Heart left ventricle (tissue), 16 donors: Measurements from ENCODE around the gene ORC3. TPM values are rescaled to one million over a fixed set of nuclear protein-coding genes. Genes with fewer than 3 reads are reported as not detected.

ENCODE experiments used
- ATAC-seq, 4 donors: fragments of 200-7000 bp; cut with Tn5 transposase; one replicate each; pipeline ENCODE4 v1.9.1; 2020 to 2022; ENCODE audit warnings: moderate library complexity in 4 of 4, mild to moderate bottlenecking in 3 of 4, moderate number of reproducible peaks in 1 of 4
- DNase-seq, 5 donors: peaks; one replicate each; pipeline ENCODE4 v3.0.0-alpha.2; 2020
- H3K27ac ChIP-seq, 12 donors: fragments of 200-600 bp; sonication (generic) in 4 of 12; one replicate each; pipeline versions ENCODE4 v1.5.0 to v1.8.0; 2016 to 2022; ENCODE audit warnings: mild to moderate bottlenecking in 2 of 12
- H3K27me3 ChIP-seq, 9 donors: fragments of 200-600 bp; sonication (generic) in 2 of 9; one replicate each; pipeline versions ENCODE4 v1.5.1 to v1.8.0; 2016 to 2022; ENCODE audit warnings: mild to moderate bottlenecking in 3 of 9
- H3K36me3 ChIP-seq, 9 donors: fragments of 200-600 bp; sonication (generic) in 2 of 9; one replicate each; pipeline versions ENCODE4 v1.5.0 to v1.8.0; 2018 to 2022; ENCODE audit warnings: mild to moderate bottlenecking in 2 of 9
- H3K4me1 ChIP-seq, 12 donors: fragments of 200-600 bp; sonication (generic) in 4 of 12; one replicate each; pipeline versions ENCODE4 v1.5.0 to v1.8.0; 2016 to 2022; ENCODE audit warnings: mild to moderate bottlenecking in 3 of 12
- H3K4me3 ChIP-seq, 12 donors: fragments of 200-600 bp; sonication (generic) in 4 of 12; one replicate each; pipeline versions ENCODE4 v1.5.0 to v1.8.0; 2017 to 2022; ENCODE audit warnings: mild to moderate bottlenecking in 9 of 12, moderate library complexity in 4 of 12
- H3K9me3 ChIP-seq, 12 donors: fragments of 200-600 bp; sonication (generic) in 4 of 12; one replicate each; pipeline versions ENCODE4 v1.5.0 to v1.8.0; 2016 to 2022; ENCODE audit warnings: mild to moderate bottlenecking in 1 of 12
- POLR2A ChIP-seq, 2 donors: fragments of 450-650 bp; IDR thresholded peaks; one replicate each; pipeline ENCODE4 v1.6.1; 2017; ENCODE audit warnings: antibody characterized with exemption in 2 of 2, mild to moderate bottlenecking in 2 of 2, moderate library complexity in 2 of 2
- WGBS, 4 donors: extraction: QIAGEN DNeasy Blood & Tissue Kit in 2 of 4; methylation state at CpG; one replicate each; pipeline versions ENCODE4 v1.1.5 to v1.1.7; 2013 to 2018; 5-methylcytosine and 5-hydroxymethylcytosine counted together
- intact Hi-C, 10 donors: fragments of 100-400 bp; cut with DNase I; formaldehyde crosslinking; loops; one replicate each; pipeline versions ENCODE4 v1.11.1 to v1.14.2; 2022
- polyA plus RNA-seq, 2 donors: library from polyadenylated mRNA; stranded (reverse); fragments of 200-250 nt; gene quantifications; one replicate each; pipeline ENCODE4 v1.2.3, GENCODE V29; 2013
- total RNA-seq, 9 donors: library from RNA; depleted of rRNA in 2 of 9; stranded (reverse); fragments of >200 nt in 2 of 9; fragmentation: NEBNext Ultra II Directional in 3 of 9; extraction: Animal tissue kit (Norgen Biotek cat#: 25700) in 3 of 9; gene quantifications; one replicate each; pipeline versions ENCODE4 v1.1.0 to v1.2.4, GENCODE V29; 2016 to 2023
- TF ChIP-seq, protein P1 (sequence below), 12 donors: fragments of 200-600 bp; sonication (generic) in 4 of 12; IDR thresholded peaks; one replicate each; pipeline versions ENCODE4 v1.5.0 to v1.8.0; 2018 to 2022; ENCODE audit warnings: antibody characterized with exemption in 12 of 12, mild to moderate bottlenecking in 5 of 12
- donor health status: ischemic (EF 13 %, LVEDD 7.1; RV severe dilation, severe dysfunction).
- donor health status: healthy with polysubstance abuse.
- donor health status: DM: no; HTN: yes; CAD: no.
- donor health status: DM: no; HTN: no; CAD: no.
- donor health status: ischemic (EF 25% LVEDD 6.9; RV normal size, moderate dysfunction).
- donor health status: ischemic (EF 25% LVEDD 5.7; RV mildly dilated, moderate dysfunction).
- donor health status: healthy.
- donor health status: DM: yes; HTN: yes; CAD: no.
- donor health status: ischemic (EF 35%, LVEDD 5.7; RV mildly dilated, moderate dysfunction).
- donor health status: nonischemic (EF 11% LVEDD 7.7; RV severe dilation, severe dysfunction).
- donor health status: DM: yes; HTN: yes; CAD: no.
- donor health status: PGD.
- donor health status: ischemic (EF 29% LVEDD 5.4; RV normal size, mild dysfunction).
- donor health status: nonischemic (EF 23%, LVEDD 6.1; RV moderate dilation, normal function).

The ORC3 gene
- total and polyA plus RNA-seq, 11 donors: 15.2 to 28.6 (median 20.0) TPM

DNA sequence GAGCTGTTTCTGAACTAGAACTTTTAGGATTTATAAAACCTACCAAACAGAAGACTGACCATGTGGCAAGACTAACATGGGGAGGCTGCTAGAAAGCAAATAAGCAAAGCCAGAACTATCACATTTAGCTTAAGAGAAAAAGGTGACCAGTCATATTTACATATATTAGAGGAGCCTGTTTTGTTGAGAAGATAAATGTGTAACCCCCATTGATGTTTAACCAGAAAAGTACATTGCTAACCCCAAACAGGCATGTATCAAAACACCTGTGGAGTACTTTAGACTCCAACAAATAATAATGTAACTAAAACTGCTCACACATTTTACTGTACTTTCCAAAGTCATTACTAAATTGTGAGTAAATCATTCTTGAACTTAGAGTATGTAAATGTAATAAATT lies 77.1 kb downstream of the ORC3 start:
- ATAC-seq: no peak
- H3K27ac ChIP-seq: no peak overlapping the region

DNA sequence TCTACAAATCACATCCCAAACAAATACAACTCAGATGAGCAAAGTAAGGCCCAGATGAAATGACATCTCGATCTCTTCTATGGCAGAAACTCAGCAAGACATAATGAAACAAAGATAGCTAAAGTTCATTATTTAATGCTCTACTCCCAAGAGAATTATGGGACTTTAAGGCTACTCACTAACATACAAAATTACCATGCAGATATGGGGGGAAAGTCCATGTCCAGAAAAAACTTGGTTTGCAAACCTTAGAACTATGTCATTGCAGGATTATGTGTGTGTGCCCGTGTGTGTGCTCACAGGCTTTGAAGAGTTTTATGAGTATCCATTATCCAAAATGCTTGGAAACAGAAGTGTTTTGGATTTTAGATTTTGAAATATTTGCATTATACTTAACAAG lies 78.1 kb downstream of the ORC3 start:
- DNase-seq (no peak), ATAC-seq (no peak)
- peaks cover 0 to 88% (median 65%) of the 10 kb centered on the region in 9 donors for H3K36me3 ChIP-seq
- no peak overlapping the region for H3K4me3 ChIP-seq
- TF ChIP-seq, protein P1, sequence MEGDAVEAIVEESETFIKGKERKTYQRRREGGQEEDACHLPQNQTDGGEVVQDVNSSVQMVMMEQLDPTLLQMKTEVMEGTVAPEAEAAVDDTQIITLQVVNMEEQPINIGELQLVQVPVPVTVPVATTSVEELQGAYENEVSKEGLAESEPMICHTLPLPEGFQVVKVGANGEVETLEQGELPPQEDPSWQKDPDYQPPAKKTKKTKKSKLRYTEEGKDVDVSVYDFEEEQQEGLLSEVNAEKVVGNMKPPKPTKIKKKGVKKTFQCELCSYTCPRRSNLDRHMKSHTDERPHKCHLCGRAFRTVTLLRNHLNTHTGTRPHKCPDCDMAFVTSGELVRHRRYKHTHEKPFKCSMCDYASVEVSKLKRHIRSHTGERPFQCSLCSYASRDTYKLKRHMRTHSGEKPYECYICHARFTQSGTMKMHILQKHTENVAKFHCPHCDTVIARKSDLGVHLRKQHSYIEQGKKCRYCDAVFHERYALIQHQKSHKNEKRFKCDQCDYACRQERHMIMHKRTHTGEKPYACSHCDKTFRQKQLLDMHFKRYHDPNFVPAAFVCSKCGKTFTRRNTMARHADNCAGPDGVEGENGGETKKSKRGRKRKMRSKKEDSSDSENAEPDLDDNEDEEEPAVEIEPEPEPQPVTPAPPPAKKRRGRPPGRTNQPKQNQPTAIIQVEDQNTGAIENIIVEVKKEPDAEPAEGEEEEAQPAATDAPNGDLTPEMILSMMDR (IDR thresholded peaks at IDR 0.05): no peak
- no peak for TF ChIP-seq POLR2A (IDR thresholded peaks at IDR 0.05)
- H3K27me3 ChIP-seq: no peaks in the 10 kb centered on the region
- WGBS, 4 donors: 88 to 100% (median 93%) methylated on average over 2 of the region's 2 CpGs
- no peak overlapping the region for H3K27ac ChIP-seq
- H3K4me1 ChIP-seq: peaks cover 0 to 23% (median 0%) of the 10 kb centered on the region in 12 donors
- intact Hi-C loops: no loop called here
- no peaks in the 10 kb centered on the region for H3K9me3 ChIP-seq

More for the DNA sequence above, 77.1 kb downstream of the ORC3 start:
- Histone ChIP-seq H3K9me3 (no peaks in the 10 kb centered on the region), H3K36me3 (peaks cover 0 to 81% (median 58%) of the 10 kb centered on the region in 9 donors), H3K27me3 (no peaks in the 10 kb centered on the region), H3K4me3 (no peak overlapping the region), H3K4me1 (peaks cover 0 to 15% (median 0%) of the 10 kb centered on the region in 12 donors)
- intact Hi-C loops: no loop called here
- DNase-seq: no peak
- no peak for TF ChIP-seq POLR2A (IDR thresholded peaks at IDR 0.05)
- TF ChIP-seq, protein P1 (IDR thresholded peaks at IDR 0.05): no peak

DNA sequence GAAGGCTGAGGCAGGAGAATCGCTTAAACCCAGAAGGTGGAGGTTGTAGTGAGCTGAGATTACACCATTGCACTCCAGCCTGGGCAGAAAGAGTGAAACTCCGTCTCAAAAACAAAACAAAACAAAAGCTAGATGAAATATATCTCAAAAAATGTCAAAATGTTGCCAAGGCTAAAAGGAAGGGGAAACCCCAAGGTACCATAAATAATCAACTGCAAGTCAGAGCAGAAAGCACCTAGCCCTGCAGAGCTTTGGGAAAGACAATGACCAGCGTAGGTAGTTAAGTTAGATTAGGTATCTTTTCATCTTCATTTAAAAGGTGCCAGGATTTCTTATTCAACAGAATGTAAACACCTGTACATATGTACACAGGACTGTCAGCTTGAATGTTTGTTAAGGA lies 79.1 kb downstream of the ORC3 start:
- Histone ChIP-seq H3K27ac (no peak overlapping the region), H3K4me1 (peaks cover 0 to 23% (median 0%) of the 10 kb centered on the region in 12 donors), H3K36me3 (peaks cover 0 to 91% (median 71%) of the 10 kb centered on the region in 9 donors), H3K4me3 (no peak overlapping the region), H3K9me3 (no peaks in the 10 kb centered on the region), H3K27me3 (no peaks in the 10 kb centered on the region)
- 75 to 88% (median 82%) methylated on average over 3 of the region's 3 CpGs for WGBS, 4 donors
- ATAC-seq (no peak), DNase-seq (no peak)
- TF ChIP-seq, protein P1 (IDR thresholded peaks at IDR 0.05): no peak
- TF ChIP-seq POLR2A (IDR thresholded peaks at IDR 0.05): no peak
- intact Hi-C loops: no loop called here

DNA sequence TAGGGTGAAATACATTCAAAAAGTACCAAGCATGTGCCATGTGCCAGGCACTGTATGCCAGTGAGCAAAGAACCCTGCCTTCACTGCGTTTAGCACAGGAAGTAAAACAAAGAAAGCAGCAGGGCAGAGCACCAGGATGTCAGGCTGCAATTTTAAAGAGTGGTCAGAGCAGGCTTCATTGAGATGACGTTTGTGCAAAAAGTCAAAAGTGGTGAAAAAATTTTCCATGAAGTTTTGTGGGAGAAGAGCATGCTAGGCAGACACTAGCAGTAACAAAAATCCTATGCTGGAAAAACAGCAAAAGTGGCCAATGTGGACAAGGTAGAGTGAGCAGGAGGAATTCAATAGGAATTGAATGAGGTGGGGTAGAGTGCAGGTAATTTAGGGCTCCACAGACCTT lies 80.8 kb downstream of the ORC3 start:
- 36 to 58% (median 43%) methylated on average over 2 of the region's 2 CpGs for WGBS, 4 donors
- peak overlapping the region in 1 of 12 donors; percentile 43 for H3K27ac ChIP-seq
- H3K27me3 ChIP-seq: no peaks in the 10 kb centered on the region
- intact Hi-C loops: no loop called here
- H3K9me3 ChIP-seq: no peaks in the 10 kb centered on the region
- H3K36me3 ChIP-seq: peaks cover 0 to 92% (median 79%) of the 10 kb centered on the region in 9 donors
- ATAC-seq (no peak), DNase-seq (no peak)
- H3K4me3 ChIP-seq: no peak overlapping the region
- peaks cover 0 to 30% (median 7%) of the 10 kb centered on the region in 12 donors for H3K4me1 ChIP-seq
- TF ChIP-seq, protein P1 (IDR thresholded peaks at IDR 0.05): no peak
- no peak for TF ChIP-seq POLR2A (IDR thresholded peaks at IDR 0.05)
